ENCODE results near the gene DPP6.

DPP6 gene

DNA sequence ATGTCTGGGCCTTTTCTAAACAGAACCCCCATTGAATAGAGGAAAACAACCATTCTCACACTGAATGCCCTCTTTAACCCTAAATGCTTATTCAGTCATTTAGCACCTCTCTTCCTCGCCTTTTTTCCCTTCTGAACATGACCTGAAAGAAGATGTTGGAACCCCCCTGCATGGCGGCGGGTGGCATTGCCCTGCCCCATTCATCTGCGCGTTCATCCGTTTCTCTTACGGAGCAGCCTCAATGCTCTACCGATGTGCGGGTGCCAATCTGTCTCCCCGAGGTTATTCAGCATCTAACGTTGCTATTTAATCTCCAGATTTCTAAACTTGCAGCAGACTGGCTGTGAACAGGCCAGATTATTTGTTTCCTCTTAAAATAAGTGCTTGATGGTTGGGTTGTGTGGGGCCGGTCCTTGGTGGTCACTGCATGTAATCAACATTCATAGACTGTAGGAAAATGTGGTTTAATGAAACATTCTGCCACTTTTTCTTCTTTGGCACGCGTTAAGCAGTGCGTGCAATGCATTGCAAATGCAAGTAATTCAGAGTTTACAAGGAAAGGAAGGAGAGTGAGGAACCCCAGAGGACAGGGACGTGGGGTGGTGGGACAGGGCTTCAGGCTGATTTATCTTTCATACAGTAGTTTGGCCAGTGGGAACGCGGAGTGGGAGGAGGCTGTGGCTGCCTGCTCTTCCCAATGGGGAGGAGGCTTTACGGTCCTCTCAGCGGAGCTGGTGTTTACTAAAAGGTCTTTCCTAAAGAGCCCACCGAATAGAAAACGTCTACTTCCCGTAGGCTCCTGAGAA, 286.7 kb downstream of the DPP6 start:
- no peak for DNase-seq (ENCODE audit: low read depth)

- DNase-seq (ENCODE audit: low read depth) = no peak
Measured at GRCh38 chr7:154342971-154343633, 290.9 kb downstream of the DPP6 start.

- no peak for DNase-seq (ENCODE audit: low read depth)
Measured at GRCh38 chr7:154343778-154344412, 291.7 kb downstream of the DPP6 start.

GRCh38 chr7:154345093-154345492, 292.9 kb downstream of the DPP6 start:
- DNase-seq (ENCODE audit: low read depth) = no peak

DNA sequence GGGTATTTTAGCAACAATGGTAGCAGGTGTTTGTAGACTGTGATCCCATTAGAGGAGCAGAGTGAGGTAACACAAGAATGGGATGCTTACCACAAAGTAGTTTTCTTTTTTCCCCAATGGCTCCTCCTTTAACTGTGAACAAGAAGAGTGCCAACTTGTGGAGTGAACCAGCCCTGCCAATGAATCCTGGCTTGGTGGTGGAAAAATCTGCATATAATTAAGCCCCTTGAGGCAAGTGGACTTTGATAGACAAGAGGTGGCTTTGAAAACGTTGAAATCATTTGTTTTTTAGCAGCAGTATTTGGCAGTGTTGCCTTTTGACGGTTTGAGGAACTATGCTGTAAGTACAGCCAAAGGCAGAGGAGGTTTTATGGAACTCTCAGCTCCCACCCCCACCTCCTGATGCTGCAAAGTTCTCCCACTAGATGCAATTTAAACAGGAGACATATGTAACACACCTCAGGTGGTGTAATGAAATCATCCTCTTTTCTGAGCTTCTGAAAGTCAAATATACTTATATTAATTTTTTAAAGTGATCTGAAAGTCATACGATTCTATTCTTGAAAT, 295.6 kb downstream of the DPP6 start:
- DNase-seq (ENCODE audit: low read depth) = no peak

DNA sequence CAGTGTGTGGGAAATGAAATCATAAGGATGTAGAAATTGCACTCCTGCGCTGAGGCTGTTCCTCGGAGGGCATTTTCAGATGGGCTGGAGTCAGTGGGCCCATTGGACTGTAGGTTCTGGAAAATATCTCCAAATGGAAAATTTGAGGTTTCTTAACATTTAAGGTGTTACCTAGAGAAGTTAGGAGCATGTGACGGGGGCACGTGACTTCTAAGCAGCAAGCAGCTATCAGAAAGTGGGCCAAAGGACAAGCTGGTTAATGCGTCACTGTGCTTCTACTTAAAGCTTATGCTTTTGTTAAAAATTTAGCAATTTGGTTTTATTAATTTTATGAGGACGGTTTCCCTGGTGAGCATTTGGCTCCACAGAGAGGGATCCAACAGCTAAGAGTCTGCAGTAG, 298.7 kb downstream of the DPP6 start:
- DNase-seq (ENCODE audit: low read depth) = no peak

- DNase-seq (ENCODE audit: low read depth) = no peak
Measured at GRCh38 chr7:154353355-154353767, 301.2 kb downstream of the DPP6 start.

DNA sequence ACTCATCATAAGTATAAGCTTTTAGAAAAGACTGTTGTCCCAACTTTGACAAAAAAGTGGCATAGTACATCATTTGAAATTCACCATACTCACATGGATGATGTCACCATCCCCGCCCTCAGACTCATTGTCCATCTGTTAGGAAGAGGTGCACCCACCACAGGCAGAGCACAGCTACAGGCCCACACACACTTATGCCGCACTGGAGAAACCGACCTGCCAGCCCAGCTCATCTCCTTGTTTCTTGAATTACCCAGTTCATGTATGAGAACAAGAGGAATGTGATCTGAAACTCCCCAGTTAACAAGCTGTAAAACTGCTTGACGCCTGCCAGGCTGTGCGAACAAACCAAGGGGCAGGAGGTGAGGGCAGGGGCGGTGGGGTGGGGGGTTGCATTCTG, 312.0 kb downstream of the DPP6 start:
- DNase-seq (ENCODE audit: low read depth) = no peak

GRCh38 chr7:154371424-154371823, 319.2 kb downstream of the DPP6 start:
- no peak for DNase-seq (ENCODE audit: low read depth)

DNA sequence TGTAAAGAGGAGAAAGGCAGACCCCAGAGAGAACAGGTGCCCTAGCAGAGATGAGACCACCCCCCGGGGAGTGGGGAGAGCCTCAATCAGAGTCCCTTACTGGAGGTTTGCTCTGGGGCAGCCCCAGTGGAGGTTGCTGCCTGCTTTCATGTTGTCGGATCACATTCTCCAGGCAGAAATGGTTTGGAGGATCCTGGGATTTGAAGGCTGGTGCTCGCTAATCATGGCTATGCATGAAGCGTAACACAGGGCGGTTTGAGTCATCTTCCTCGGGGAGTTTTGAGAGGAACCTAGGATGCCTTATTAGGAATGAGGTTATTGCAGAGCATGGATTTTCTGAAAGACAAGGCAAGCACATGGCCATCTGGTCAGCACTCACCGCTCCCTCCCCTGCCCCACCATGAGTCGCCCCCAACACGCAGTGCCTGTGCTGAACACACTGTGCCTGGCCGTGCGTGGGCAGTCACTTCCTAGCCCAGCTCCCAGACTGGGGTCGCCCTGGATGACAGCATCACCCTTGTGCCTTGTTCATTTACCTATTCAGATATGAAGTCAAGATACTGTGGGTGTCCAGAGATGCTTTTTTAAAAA, 319.9 kb downstream of the DPP6 start:
- no peak for DNase-seq (ENCODE audit: low read depth)

DNA sequence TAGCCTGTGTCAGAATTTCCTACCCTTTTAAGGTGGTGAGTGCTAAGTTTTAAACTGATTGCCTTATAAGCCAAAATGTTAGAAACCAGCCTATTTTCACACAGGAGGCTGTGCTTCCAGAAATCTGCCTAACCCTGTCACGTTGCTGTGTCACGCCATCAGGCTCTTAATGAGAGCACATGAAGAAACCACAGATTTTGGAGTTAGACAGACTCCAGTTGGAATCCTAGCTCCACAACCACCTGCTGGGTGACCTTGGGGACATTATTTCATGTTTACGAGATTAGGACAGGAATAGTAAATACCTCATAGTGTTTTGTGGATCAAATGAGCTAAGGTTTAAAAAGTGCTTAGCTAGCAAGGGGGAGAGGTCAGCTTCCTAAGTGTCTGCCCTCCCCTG, 321.8 kb downstream of the DPP6 start:
- DNase-seq (ENCODE audit: low read depth) = no peak

- DNase-seq (ENCODE audit: low read depth) = no peak
Measured at GRCh38 chr7:154375956-154376355, 323.8 kb downstream of the DPP6 start.

DNA sequence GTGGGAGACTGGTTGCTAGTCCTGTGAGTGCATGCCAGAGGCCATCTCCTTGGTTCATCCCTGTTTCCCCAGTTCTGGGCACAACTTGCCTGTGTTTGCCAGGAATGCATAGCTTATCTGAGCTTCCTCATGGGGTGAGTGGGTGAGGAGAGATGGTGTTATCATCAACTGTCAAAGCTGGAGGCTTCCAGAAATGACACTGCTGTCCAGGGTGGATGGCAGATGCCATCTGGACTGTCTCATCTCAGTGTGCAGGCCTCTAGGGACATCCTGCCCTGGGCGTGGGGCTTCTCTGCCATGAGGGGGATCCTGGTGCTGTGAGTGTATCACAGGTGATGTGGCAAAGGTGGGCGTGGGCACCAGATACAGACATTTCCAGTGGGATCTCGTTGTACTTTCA, 328.6 kb downstream of the DPP6 start:
- no peak for DNase-seq (ENCODE audit: low read depth)

- no peak for DNase-seq (ENCODE audit: low read depth)
Measured at GRCh38 chr7:154383045-154383444, 330.8 kb downstream of the DPP6 start.

- DNase-seq (ENCODE audit: low read depth) = no peak
Measured at GRCh38 chr7:154385214-154385613, 333.0 kb downstream of the DPP6 start.

DNA sequence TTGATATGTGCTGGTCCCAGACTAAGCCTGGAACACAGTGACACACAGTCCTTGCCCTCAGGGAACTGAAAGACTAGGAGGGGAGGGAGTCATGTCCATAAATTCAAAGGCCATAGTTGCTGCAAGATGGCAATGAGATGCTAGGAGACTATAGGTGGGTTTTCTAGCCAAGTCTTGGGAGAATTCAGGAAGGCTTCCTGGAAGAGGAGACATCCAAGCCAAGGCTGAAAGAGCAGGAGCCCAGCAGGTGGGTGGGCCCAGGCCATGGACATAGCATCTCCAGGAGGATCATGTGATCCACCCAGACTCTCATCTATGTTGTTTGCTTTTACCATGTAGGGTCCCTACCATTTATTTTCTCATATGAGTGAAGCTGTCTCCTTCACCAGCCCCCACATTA, 335.1 kb downstream of the DPP6 start:
- no peak for DNase-seq (ENCODE audit: low read depth)

- no peak for DNase-seq (ENCODE audit: low read depth)
Measured at GRCh38 chr7:154388412-154388811, 336.2 kb downstream of the DPP6 start.

DNA sequence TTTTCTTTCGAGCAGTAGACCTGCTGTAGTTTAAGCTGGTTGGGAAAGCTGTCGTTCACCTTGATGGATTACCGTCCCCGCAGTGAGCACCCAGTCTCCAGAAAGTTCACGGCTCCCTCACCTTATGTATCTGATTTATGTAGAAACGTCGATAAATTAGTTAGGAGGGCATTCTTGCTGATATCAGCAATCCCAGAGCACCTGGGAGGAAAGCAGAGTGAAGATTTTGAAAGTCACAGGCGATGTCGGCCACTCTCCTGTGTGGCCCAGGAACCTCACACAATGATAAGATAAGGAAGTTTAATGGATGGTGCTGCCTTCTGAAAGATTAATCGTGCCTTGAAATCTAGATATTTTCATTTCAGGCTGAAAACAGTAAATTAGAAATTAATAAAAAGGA, 336.8 kb downstream of the DPP6 start:
- DNase-seq (ENCODE audit: low read depth) = no peak

- no peak for DNase-seq (ENCODE audit: low read depth)
Measured at GRCh38 chr7:154390961-154391360, 338.8 kb downstream of the DPP6 start.

GRCh38 chr7:154394804-154395203, 342.6 kb downstream of the DPP6 start:
- DNase-seq (ENCODE audit: low read depth) = no peak

DNA sequence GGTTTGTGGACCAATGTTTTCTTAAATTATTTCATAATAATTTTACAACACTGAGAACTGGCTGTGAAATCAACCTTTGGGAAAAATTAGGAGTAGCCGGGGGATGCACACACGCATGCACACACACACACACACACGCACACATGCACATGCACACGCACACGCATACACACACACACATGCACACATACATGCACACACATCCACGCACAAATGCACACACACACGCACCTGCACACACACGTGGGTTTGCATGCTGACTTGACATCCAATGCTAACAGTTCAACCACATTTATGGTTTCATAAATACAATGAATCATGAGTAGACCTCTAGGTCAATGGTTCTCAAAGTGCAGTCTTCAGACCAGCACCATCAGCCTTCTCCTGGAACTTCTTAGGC, 354.1 kb downstream of the DPP6 start:
- DNase-seq (ENCODE audit: low read depth) = no peak

DNA sequence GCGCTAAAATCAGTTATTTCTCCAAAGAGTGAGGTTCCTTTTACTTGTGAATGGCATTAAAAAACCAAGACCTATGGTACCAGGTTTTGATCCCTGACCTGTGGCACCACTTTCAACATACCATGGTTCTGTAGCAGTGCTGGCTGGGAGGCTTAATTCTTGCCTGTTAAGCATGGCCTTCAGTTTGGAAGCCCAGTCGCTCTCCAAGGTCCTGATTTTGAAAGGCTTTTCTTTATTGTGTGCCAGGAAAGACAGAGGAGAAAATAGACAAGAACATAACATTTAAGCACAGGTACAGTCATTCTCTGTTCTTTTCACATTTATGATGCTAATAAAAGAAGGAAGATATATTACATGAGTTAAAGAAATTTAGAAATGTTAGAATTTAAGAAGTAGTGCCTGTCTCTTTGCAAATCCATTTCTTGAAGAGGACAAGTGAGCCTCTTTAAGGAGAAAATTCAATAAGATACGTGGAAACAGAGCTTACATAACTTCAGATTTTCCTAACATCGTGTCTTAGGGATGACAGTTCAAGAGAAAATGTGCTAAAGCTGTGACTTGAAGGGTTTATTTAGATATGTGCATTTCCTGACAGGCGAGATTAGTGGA, 357.6 kb downstream of the DPP6 start:
- DNase-seq (ENCODE audit: low read depth) = no peak

Measured in activated T-helper 9 cell treated with anti-CD3 and anti-CD28 coated beads, Interleukin-2, amount 50 U/mL, for 16 hours (primary cell).